DND-41 (cell line): Measurements from ENCODE around the gene VARS1.
"Not testable (repeated sequence)": the region's sequence is repeated elsewhere in the genome, so short reads cannot be mapped to it uniquely, and the experiment has no call there.

Source experiments
- ATAC-seq: fragments of 200-7000 bp; cut with Tn5 transposase; 3 replicates; pipeline ENCODE4 v1.9.1; 2021; ENCODE audit warnings: low read depth; ENCODE audit not compliant: insufficient read depth
- DNase-seq: peaks from one replicate; pipeline ENCODE4 v3.0.0-alpha.2; 2020
- H2AFZ ChIP-seq: 2 replicates; pipeline ENCODE4 v1.6.0; 2012; ENCODE audit warnings: low read depth, low read length
- H3K27ac ChIP-seq: 2 replicates; pipeline ENCODE4 v1.5.1; 2012; ENCODE audit warnings: low read length, inconsistent platforms
- H3K27me3 ChIP-seq: fragments of 200-600 bp; sonication (generic); 2 replicates; pipeline ENCODE4 v1.6.0; 2012; ENCODE audit warnings: low read length, mild to moderate bottlenecking, inconsistent platforms; ENCODE audit not compliant: insufficient read depth, poor library complexity
- H3K36me3 ChIP-seq: 2 replicates; pipeline ENCODE4 v1.5.1; 2012; ENCODE audit warnings: low read length, inconsistent platforms; ENCODE audit not compliant: insufficient read depth
- H3K4me1 ChIP-seq: 2 replicates; pipeline ENCODE4 v1.5.1; 2012; ENCODE audit warnings: mild to moderate bottlenecking, low read length; ENCODE audit not compliant: insufficient read depth
- H3K4me2 ChIP-seq: 2 replicates; pipeline ENCODE4 v1.6.0; 2012; ENCODE audit warnings: mild to moderate bottlenecking, moderate library complexity, low read length, inconsistent platforms; ENCODE audit not compliant: insufficient read depth
- H3K4me3 ChIP-seq, 2 experiments: fragments of 200-600 bp in 1 of 2; shearing (Covaris generic) in 1 of 2; 2 replicates each; pipeline ENCODE4 v1.5.1; 2012 to 2016; ENCODE audit warnings: inconsistent platforms in 2 of 2, low read length in 2 of 2, mild to moderate bottlenecking in 2 of 2, low read depth in 1 of 2, moderate library complexity in 1 of 2
- H3K79me2 ChIP-seq: 2 replicates; pipeline ENCODE4 v1.6.0; 2012; ENCODE audit warnings: low read length, inconsistent platforms; ENCODE audit not compliant: insufficient read depth
- H3K9ac ChIP-seq: 2 replicates; pipeline ENCODE4 v1.6.0; 2012; ENCODE audit warnings: low read depth, mild to moderate bottlenecking, inconsistent platforms, low read length, moderate library complexity
- H3K9me3 ChIP-seq: 2 replicates; pipeline ENCODE4 v1.5.1; 2012; ENCODE audit warnings: low read length, moderate library complexity, mild to moderate bottlenecking, inconsistent platforms; ENCODE audit not compliant: insufficient read depth, severe bottlenecking
- H4K20me1 ChIP-seq: 2 replicates; pipeline ENCODE4 v1.6.0; 2012; ENCODE audit warnings: low read length; ENCODE audit not compliant: insufficient read depth
- EZH2 ChIP-seq: IDR thresholded peaks from 3 replicates; pipeline ENCODE4 v1.6.1; 2012; ENCODE audit warnings: borderline replicate concordance, low read depth, mild to moderate bottlenecking, moderate library complexity, low read length, inconsistent platforms; ENCODE audit not compliant: severe bottlenecking
- TF ChIP-seq, protein P1 (sequence below): IDR thresholded peaks from 2 replicates; pipeline ENCODE4 v1.5.1; 2012; ENCODE audit warnings: borderline replicate concordance, low read length, moderate library complexity, mild to moderate bottlenecking; ENCODE audit not compliant: poor library complexity, severe bottlenecking; ENCODE audit errors: extremely low read depth

VARS1 gene

DNA sequence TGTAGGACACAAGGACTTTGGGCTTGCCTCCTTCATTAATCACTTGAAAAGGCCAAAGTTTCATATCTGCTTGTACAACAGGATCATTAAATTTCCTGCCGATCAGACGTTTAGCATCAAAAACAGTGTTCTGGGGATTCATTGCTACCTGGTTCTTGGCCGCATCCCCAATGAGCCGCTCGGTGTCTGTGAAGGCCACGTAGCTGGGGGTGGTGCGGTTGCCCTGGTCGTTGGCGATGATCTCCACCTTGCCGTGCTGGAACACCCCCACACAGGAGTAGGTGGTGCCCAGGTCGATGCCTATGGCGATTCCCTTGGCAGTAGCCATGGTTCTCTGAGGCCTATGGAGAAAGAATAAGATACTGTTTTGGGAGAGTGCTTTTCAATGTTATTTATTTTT is 16.1 kb upstream of the VARS1 start:
- H3K9me3 ChIP-seq, result no peaks in the 10 kb centered on the region
- no peak for TF ChIP-seq EZH2
- TF ChIP-seq, protein P1, sequence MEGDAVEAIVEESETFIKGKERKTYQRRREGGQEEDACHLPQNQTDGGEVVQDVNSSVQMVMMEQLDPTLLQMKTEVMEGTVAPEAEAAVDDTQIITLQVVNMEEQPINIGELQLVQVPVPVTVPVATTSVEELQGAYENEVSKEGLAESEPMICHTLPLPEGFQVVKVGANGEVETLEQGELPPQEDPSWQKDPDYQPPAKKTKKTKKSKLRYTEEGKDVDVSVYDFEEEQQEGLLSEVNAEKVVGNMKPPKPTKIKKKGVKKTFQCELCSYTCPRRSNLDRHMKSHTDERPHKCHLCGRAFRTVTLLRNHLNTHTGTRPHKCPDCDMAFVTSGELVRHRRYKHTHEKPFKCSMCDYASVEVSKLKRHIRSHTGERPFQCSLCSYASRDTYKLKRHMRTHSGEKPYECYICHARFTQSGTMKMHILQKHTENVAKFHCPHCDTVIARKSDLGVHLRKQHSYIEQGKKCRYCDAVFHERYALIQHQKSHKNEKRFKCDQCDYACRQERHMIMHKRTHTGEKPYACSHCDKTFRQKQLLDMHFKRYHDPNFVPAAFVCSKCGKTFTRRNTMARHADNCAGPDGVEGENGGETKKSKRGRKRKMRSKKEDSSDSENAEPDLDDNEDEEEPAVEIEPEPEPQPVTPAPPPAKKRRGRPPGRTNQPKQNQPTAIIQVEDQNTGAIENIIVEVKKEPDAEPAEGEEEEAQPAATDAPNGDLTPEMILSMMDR, result no peak
- H2AFZ ChIP-seq, result no peak overlapping the region
- H3K27ac ChIP-seq, result no peak overlapping the region
- H3K4me3 ChIP-seq, result no peak overlapping the region
- DNase-seq, result no peak
- H4K20me1 ChIP-seq, result no peaks in the 10 kb centered on the region
- no peak for ATAC-seq
- H3K36me3 ChIP-seq, result no peaks in the 10 kb centered on the region
- no peaks in the 10 kb centered on the region for H3K27me3 ChIP-seq
- H3K79me2 ChIP-seq, result peaks cover under 1% of the 10 kb centered on the region
- no peak overlapping the region for H3K9ac ChIP-seq
- no peak overlapping the region for H3K4me2 ChIP-seq
- peaks cover 8% of the 10 kb centered on the region for H3K4me1 ChIP-seq

DNA sequence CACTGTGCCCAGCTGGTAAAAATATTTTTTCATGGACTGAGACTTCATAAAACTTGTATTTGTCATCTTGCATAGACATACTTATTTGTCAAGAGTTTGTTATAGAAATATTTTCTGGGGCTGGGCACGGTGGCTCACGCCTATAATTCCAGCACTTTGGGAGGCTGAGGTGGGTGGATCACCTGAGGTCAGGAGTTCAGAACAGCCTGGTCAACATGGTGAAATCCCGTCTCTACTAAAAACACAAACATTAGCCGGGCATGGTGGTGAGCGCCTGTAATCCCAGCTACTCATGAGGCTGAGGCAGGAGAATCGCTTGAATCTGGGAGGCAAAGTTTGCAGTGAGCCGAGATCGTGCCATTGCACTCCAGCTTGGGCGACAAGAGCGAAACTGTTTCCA is 13.0 kb upstream of the VARS1 start:
- DNase-seq, H3K36me3 ChIP-seq, H4K20me1 ChIP-seq, H3K4me3 ChIP-seq, H3K27me3 ChIP-seq, H3K9ac ChIP-seq, H3K27ac ChIP-seq, H3K4me2 ChIP-seq, ATAC-seq, H2AFZ ChIP-seq, H3K9me3 ChIP-seq: not testable (repeated sequence)
- peaks cover 31% of the 10 kb centered on the region for H3K4me1 ChIP-seq
- H3K79me2 ChIP-seq, result peaks cover 30% of the 10 kb centered on the region

DNA sequence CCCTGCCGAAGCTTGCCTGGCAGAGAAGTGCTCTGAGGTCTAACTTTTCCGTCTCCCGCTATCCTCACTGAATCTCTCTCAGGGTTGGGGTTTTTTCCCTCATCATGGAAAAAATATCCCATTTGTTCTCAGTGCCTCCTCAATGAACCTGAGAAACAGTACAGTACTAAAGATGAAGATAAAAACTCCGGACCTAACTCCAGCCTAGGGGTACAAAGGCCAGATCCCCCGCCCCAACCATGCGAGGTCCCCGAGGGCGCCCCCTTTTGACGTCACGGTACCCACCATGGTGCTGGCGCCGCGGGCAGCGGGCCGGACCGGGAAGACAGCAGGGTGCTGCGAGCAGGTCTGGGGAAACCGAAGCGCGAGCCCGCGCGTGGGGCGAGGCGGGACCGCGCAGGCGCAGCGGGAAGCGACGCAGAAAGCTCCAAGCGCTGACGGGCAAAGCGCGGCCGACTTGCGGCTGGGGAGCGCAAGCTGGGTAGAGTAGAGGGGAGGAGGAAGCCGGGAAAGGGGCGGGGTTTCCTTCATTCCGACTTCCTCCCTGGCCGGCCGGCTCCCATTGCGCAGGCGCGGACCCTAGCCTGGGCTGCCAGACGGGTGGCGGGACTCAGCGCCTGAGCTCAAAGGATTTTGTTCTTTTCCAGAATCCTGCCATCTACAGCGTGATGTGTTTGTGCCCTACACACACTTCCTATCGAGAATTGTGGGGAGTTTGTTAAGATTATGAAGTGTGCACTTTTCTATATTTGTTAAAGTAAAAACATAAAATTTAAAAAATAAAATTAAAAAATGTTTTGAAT is 11.1 kb upstream of the VARS1 start, which contains the start of gene LSM2:
Gene LSM2 (minus strand): TSS at position 497 of the 803 bp plus-strand sequence. CDS start 209 bp downstream, at position 288.
- Histone ChIP-seq H3K4me2 (peak within 1 kb of the TSS; percentile 96), H3K4me3 (peak within 1 kb of the TSS; percentile 84 to 91), H3K4me1 (peaks cover 39% of the 10 kb centered on the region), H3K27me3 (no peaks in the 10 kb centered on the region), H3K36me3 (peaks cover 21% of the 10 kb centered on the region), H3K9ac (peak within 1 kb of the TSS; percentile 94), H3K79me2 (peaks cover 39% of the 10 kb centered on the region), H2AFZ (peak within 1 kb of the TSS; percentile 92), H4K20me1 (no peaks in the 10 kb centered on the region), H3K27ac (peak within 1 kb of the TSS; percentile 92), H3K9me3 (no peaks in the 10 kb centered on the region)
- no peak for TF ChIP-seq EZH2
- TF ChIP-seq, protein P1, result peak; percentile 43
- peak; percentile 98 for DNase-seq
- peak; percentile 95 for ATAC-seq

DNA sequence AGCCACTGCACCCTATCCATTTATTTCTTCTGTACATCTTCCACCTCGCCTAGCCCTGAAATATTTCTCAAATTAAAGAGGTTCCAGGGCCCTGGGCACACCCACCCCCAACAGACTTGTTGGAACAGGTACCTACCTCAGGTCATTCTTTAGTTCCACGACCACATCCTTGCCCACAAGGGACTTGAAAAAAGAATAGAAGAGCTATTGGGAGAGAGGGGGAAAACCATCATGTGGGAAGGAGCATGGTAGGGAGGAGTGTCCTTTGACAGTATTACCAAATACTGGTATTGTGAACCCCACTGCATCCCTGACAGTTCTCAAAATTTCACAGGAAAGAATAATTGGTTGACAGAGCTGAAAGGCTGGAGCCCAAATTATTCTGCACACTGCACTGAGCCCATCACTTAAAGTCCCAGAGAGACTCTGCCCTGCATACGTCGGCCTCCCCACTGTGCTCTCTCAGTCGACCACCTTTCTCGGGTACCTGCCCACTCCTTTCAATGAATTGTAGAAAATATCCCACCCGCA is 10.5 kb upstream of the VARS1 start:
- Histone ChIP-seq H3K79me2 (peaks cover 39% of the 10 kb centered on the region), H2AFZ (peak overlapping the region; percentile 92), H3K9me3 (no peaks in the 10 kb centered on the region), H3K4me2 (peak overlapping the region; percentile 96), H3K36me3 (peaks cover 24% of the 10 kb centered on the region), H3K27me3 (no peaks in the 10 kb centered on the region), H3K27ac (peak overlapping the region; percentile 92), H3K4me1 (peaks cover 39% of the 10 kb centered on the region), H3K4me3 (peak overlapping the region; percentile 84 to 91), H4K20me1 (no peaks in the 10 kb centered on the region), H3K9ac (peak overlapping the region; percentile 94)
- peak; percentile 20; the same call in 2 of the 3 replicates for ATAC-seq
- TF ChIP-seq, protein P1, result no peak
- TF ChIP-seq EZH2, result no peak
- no peak for DNase-seq

DNA sequence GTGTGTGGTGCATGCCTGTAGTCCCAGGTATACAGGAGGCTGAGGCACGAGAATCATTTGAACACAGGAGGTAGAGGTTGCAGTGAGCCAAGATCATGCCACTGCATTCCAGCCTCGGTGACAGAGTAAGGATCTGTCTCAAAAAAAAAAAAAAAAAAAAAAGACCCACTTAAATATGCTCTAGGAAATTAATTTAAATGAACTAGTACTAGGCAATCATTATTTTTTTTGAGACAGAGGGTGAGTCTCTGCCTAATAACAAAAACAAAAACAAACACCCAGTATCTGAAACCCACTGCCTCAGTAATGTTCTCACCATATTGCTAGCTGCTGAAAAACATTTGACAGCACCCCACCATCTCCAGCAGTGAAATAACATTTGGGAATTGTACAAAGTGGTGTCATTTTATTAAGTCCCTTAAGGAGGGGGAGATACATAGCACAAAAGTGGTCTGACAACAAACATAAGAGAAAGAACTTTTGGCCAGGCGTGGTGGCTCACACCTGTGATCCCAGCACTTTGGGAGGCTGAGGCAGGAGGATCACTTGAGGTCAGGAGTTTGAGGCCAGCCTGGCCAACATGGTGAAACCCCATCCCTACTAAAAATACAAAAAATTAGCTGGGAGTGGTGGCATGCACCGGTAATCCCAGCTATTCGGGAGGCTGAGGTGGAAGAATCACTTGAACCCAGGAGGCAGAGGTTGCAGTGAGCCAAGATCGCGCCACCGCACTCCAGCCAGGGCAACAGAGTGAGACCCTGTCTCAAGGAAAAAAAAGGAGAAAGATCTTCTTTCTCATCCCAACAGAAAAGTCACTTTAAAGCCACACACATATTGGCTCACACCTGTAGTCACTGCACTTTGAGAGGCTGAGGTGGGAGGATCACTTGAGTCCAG is 5.7 kb upstream of the VARS1 start:
- Histone ChIP-seq H3K36me3 (peaks cover 49% of the 10 kb centered on the region), H3K4me1 (peaks cover 36% of the 10 kb centered on the region), H3K79me2 (peaks cover 40% of the 10 kb centered on the region)
- H3K9ac ChIP-seq, H3K27ac ChIP-seq, H2AFZ ChIP-seq, DNase-seq, H3K4me3 ChIP-seq, ATAC-seq, H4K20me1 ChIP-seq, H3K9me3 ChIP-seq, H3K27me3 ChIP-seq, H3K4me2 ChIP-seq: not testable (repeated sequence)
